OCI-LY3 (cell line): ENCODE data around the gene PSAPL1.

Source experiments
- EZH2phosphoT487 ChIP-seq: fragments of 200-600 bp; shearing (Covaris generic); IDR thresholded peaks from 2 replicates; pipeline ENCODE4 v1.6.1; 2018; ENCODE audit warnings: antibody characterized with exemption, mixed run types, low read depth
- TF ChIP-seq, protein P1 (sequence below): fragments of 200-600, 300-600 bp; sonication (generic); IDR thresholded peaks from 2 replicates; pipeline ENCODE4 v1.5.1; 2014; ENCODE audit warnings: antibody characterized with exemption, low read length, low read depth

- TF ChIP-seq, protein P1, sequence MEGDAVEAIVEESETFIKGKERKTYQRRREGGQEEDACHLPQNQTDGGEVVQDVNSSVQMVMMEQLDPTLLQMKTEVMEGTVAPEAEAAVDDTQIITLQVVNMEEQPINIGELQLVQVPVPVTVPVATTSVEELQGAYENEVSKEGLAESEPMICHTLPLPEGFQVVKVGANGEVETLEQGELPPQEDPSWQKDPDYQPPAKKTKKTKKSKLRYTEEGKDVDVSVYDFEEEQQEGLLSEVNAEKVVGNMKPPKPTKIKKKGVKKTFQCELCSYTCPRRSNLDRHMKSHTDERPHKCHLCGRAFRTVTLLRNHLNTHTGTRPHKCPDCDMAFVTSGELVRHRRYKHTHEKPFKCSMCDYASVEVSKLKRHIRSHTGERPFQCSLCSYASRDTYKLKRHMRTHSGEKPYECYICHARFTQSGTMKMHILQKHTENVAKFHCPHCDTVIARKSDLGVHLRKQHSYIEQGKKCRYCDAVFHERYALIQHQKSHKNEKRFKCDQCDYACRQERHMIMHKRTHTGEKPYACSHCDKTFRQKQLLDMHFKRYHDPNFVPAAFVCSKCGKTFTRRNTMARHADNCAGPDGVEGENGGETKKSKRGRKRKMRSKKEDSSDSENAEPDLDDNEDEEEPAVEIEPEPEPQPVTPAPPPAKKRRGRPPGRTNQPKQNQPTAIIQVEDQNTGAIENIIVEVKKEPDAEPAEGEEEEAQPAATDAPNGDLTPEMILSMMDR = no peak
- no peak for TF ChIP-seq EZH2phosphoT487
Measured at GRCh38 chr4:7399440-7400234, 35.1 kb downstream of the PSAPL1 start.
